ENCODE measurements around the gene MSRB1.
A peak's percentile ranks its signal among the peaks of the same experiment; 100 is the strongest.

MSRB1 gene

DNA sequence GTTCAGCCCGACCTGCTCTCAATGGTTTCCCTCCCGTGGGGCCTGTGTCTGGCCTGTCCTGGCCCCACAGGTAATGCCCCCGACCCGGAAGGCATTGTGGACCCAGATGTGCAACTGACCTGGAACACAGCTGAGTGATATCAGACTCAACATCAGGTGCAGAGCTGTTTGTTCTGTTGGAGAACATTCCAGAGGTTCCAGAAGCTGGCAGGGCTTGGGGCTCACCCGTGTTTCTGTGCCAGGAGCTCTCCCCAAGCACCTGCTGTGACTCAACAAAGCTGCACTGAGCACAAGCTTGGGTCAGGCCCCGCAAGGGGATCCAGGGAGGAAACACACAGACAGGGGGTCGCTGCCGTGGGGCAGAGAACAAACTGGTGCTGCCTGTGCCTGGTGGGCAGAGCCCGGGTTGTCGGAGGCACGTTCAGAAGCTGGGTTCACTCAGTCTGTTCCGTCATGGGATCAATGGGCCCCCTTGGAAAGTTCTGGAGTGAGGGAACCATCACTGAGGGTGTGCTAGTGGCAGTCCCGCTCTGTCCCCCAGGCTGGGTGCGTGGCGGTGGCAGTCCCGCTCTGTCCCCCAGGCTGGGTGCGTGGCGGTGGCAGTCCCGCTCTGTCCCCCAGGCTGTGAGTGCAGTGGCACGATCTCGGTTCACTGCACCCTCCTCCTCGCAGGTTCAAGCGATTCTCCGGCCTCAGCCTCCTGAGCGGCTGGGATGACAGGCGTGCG is 46.9 kb downstream of the MSRB1 start:
- DNase-seq, result no peak

DNA sequence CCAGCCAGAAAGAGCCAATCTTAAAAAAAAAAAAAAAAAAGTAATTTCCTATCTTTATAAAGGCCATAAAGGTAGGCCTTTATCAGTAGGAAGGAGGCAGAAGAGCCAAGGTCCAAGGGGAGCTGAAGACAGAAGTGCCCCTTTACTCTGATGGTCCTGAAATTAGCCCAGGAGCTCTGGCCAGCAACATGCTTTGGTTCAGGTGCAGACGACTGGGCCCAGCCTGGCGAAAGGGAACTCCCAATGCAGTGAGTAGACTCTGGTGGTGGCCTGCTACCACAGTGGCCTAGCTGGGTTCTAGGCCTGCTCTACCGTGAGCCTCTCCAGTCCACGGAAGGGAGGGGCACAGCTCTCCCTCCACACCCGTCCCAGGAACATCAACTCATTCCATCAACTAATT is 47.9 kb downstream of the MSRB1 start:
- no peak for DNase-seq

DNA sequence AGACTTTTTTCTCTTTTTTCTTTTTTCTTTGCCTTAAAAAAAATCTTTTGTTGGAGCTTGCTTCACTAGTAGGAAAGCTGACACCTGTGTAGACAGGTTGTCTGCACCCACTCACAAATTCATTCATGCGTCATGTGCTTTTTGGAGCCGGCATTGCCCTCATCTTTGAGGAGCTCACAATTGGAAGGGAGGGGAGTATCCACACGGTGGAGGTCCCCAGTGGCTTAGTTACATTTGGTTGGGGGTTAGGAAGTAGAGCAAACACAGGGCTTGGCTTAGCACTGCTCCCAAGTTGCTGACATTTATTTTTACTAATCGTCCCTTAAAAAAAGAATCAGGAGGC is 52.3 kb downstream of the MSRB1 start:
- DNase-seq, result peak; percentile 45

DNA sequence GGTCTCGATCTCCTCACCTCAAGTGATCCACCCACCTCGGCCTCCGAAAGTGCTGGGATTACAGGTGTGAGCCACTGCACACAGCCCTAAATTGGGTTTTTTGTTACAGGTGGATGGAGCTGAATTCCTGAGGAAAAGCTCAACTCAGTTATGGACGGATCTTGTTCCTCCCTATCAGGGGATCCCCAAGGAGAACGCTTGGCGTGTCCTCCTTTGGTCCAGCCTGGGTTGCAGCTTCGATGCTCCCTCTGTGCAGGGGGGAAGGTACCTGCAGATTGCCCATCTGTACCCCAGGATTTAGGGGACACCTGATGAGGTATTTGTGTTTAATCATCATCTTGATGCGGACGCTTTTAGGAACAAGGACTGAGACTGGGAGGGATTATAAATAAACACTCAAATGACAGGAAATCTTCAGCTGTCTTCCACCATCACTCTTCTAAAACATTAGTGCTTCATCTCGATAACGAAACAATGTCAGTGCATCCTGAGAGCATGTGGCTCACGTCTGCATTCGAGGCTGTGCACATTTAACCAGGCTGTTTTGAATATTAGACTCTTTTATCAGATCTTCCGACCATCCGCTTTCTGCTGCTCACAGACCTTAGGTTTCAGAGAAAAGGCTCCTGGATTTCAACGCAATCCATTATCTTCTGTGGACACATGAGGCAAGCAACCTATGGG is 52.8 kb downstream of the MSRB1 start:
- DNase-seq, result no peak
